HG03045 (cell line): ENCODE data around the gene STEAP2.

Experiments
- ATAC-seq: cut with Tn5 transposase; IDR thresholded peaks from one replicate; pipeline ENCODE4 v1.9.1; 2021; ENCODE audit warnings: mild to moderate bottlenecking, moderate library complexity; ENCODE audit not compliant: unreplicated experiment

Gene STEAP2

DNA sequence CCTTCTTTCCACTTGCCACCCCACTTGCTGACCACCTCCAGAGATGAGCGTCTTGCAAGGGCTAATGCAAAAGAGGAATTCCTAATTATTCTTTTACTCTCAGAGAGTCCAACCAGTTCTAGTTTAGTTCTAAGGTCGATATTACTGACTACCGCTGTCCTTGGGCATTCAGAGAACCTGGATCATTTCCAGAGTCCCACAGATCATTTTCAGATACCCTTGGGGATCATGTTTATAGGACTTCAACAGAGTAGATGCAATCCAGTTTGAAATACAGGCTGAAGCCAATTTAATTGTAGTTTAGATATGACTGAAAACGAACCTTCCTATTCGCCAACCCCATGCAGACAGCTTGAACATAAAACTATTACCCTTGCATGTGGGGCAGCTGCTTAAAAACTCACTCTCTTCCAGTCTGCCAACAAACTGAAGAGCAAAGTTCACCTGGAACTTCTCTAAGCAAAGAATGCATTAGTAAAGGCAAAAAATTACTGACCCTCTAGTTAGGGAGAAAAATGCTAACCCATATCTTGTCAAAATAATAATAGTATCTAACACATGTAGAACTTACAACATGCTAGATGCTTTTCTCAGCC lies 55.8 kb downstream of the STEAP2 start:
- ATAC-seq = no peak

DNA sequence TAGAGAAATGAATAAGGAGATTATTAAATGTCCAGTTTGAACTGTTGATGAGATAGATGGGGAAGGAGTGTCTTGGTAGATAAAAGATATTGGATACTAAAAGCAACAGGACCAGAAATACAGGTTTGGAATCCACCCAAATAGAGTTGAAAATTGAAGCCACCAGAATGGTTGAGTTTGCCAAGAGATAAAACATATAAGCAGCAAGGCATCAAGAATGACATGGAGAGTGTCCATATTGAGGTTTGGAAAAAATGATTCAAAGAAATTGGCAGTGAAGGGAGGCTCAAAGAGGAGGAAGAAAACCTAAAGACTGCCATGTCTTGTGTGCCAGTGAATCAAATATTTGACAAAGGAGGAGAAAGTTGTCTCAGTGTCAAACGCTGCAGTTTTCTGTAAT lies 57.6 kb downstream of the STEAP2 start:
- ATAC-seq = no peak

- no peak for ATAC-seq
These were observed 59.1 kb downstream of the STEAP2 start for GRCh38 chr7:90270431-90271178.

- ATAC-seq = no peak
These were observed 60.2 kb downstream of the STEAP2 start for GRCh38 chr7:90271753-90272152.

GRCh38 chr7:90272242-90272641 lies 60.7 kb downstream of the STEAP2 start:
- no peak for ATAC-seq

GRCh38 chr7:90274161-90274560 lies 62.6 kb downstream of the STEAP2 start:
- ATAC-seq = no peak

DNA sequence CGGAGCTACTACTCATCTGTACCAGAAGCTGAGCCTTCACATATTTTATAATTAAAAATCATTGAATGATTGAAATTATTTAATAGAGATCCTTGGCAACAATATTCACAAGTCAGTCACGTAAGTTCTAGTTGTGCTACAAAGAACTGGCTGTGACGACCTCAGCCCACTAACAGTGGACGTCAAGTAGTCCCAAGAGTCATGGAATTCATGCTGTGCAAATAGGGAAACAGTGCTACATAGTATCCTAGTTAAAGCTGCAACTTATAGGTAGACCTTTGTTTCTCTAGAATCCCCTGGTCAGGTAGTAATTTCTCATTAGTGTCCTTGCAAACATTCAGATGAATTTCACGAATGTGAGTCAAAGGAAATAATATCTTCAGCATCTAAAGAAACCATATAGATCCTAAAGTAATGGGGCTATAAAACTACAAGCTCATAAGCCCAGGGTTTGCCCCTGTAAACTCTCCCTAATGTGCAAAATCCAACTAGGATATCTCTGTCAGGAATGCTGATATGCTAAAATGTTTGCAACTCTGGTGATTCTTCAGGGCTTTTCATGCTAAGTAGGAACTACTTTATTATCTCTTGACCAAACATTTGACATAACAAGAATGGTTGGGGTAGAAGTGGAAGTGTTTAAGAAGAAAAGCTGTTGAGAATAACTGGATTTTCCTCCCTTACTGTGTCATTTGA lies 64.6 kb downstream of the STEAP2 start:
- no peak for ATAC-seq
